H1 (cell line): ENCODE results near the gene GATAD2B. TPM values are rescaled to one million over a fixed set of nuclear protein-coding genes. Genes with fewer than 3 reads are reported as not detected.

Experiments used
- CTCF ChIA-PET: fragments of 300-600 bp; sonication (Branson Sonifier 250); formaldehyde crosslinking; loops from one replicate; lab custom pipeline; 2021; ENCODE audit not compliant: partially characterized antibody; lab: Charles Lee
- POLR2A ChIA-PET: fragments of 300-600 bp; sonication (Branson Sonifier 250); formaldehyde crosslinking; loops from one replicate; lab custom pipeline; 2021; ENCODE audit warnings: inconsistent platforms; ENCODE audit not compliant: partially characterized antibody; lab: Charles Lee
- DNase-seq, 2 experiments: peaks; one replicate each; pipeline versions ENCODE4 v3.0.0 to v3.0.0-alpha.2; 2010 to 2022; ENCODE audit warnings: low spot score in 2 of 2, low read depth in 1 of 2, mixed read lengths in 1 of 2
- FAIRE-seq: peaks from 2 replicates; lab custom pipeline; 2011; peaks lifted over from hg19 to GRCh38; lab: Jason Lieb, UNC
- H2AFZ ChIP-seq: 2 replicates; pipeline ENCODE4 v1.8.1; 2012; ENCODE audit warnings: low read length, inconsistent platforms
- H2AK5ac ChIP-seq: 2 replicates; pipeline ENCODE4 v1.6.1; 2013; ENCODE audit warnings: low read depth, low read length
- H2BK120ac ChIP-seq: replicated peaks from 2 replicates; pipeline ENCODE3; 2013; ENCODE audit warnings: low read depth, low read length, inconsistent platforms
- H2BK12ac ChIP-seq: 2 replicates; pipeline ENCODE4 v1.6.1; 2013; ENCODE audit warnings: low read depth, low read length
- H2BK15ac ChIP-seq: 2 replicates; pipeline ENCODE4 v1.6.1; 2013; ENCODE audit warnings: low read length
- H2BK20ac ChIP-seq: 2 replicates; pipeline ENCODE4 v1.6.1; 2013; ENCODE audit warnings: low read length
- H2BK5ac ChIP-seq: 2 replicates; pipeline ENCODE4 v1.6.1; 2013; ENCODE audit warnings: low read depth, low read length
- H3K14ac ChIP-seq: 2 replicates; pipeline ENCODE4 v1.6.1; 2013; ENCODE audit warnings: inconsistent platforms; ENCODE audit not compliant: insufficient read length
- H3K18ac ChIP-seq: 2 replicates; pipeline ENCODE4 v1.6.1; 2013; ENCODE audit warnings: low read length; ENCODE audit errors: extremely low read depth
- H3K23ac ChIP-seq: 2 replicates; pipeline ENCODE4 v1.6.1; 2013; ENCODE audit warnings: inconsistent platforms; ENCODE audit not compliant: insufficient read length
- H3K23me2 ChIP-seq: 2 replicates; pipeline ENCODE4 v1.6.1; 2013; ENCODE audit warnings: low read depth, low read length
- H3K27ac ChIP-seq: 2 replicates; pipeline ENCODE4 v1.6.1; 2011; ENCODE audit warnings: low read depth, low read length, inconsistent platforms
- H3K27me3 ChIP-seq, 4 experiments: replicated peaks in 1 of 4; 1 replicate in 1 of 4; 2 replicates in 3 of 4; pipeline versions ENCODE4 v1.6.1 to v1.8.1; 2011 to 2013; ENCODE audit warnings: low read length in 3 of 4, mild to moderate bottlenecking in 3 of 4, inconsistent platforms in 2 of 4, mixed read lengths in 2 of 4, moderate library complexity in 1 of 4; ENCODE audit not compliant: control insufficient read depth in 3 of 4, insufficient read depth in 3 of 4; ENCODE audit errors: extremely low read depth in 1 of 4
- H3K36me3 ChIP-seq, 4 experiments: 2 replicates each; pipeline versions ENCODE4 v1.6.1 to v1.8.1; 2011 to 2013; ENCODE audit warnings: mild to moderate bottlenecking in 4 of 4, low read length in 3 of 4, moderate library complexity in 2 of 4, control low read depth in 1 of 4, inconsistent platforms in 1 of 4; ENCODE audit not compliant: insufficient read depth in 4 of 4, control insufficient read depth in 2 of 4
- H3K4ac ChIP-seq: replicated peaks from 2 replicates; pipeline ENCODE3; 2013; ENCODE audit warnings: low read length, low read depth, mixed read lengths, inconsistent platforms; ENCODE audit not compliant: insufficient read length
- H3K4me1 ChIP-seq, 4 experiments: replicated peaks in 1 of 4; 1 replicate in 1 of 4; 2 replicates in 3 of 4; pipeline versions ENCODE4 v1.6.1 to v1.8.1; 2011 to 2013; ENCODE audit warnings: low read length in 3 of 4, inconsistent platforms in 2 of 4, mixed read lengths in 1 of 4; ENCODE audit not compliant: insufficient read depth in 4 of 4, control insufficient read depth in 3 of 4
- H3K4me2 ChIP-seq, 2 experiments: 2 replicates each; pipeline versions ENCODE4 v1.6.1 to v1.8.1; 2011 to 2013; ENCODE audit warnings: low read depth in 2 of 2, low read length in 2 of 2, control low read depth in 1 of 2, inconsistent platforms in 1 of 2, mild to moderate bottlenecking in 1 of 2; ENCODE audit not compliant: insufficient read depth in 1 of 2
- H3K4me3 ChIP-seq, 4 experiments: fragments of 200-600, 300-600 bp in 1 of 4; sonication (generic), shearing (Covaris generic), sonication (Bioruptor Twin) in 1 of 4; 2 replicates each; pipeline versions ENCODE4 v1.5.1 to v1.8.1; 2011 to 2016; ENCODE audit warnings: low read length in 4 of 4, low read depth in 3 of 4, control low read depth in 2 of 4, inconsistent platforms in 2 of 4, mild to moderate bottlenecking in 2 of 4, mixed read lengths in 1 of 4, moderate library complexity in 1 of 4; ENCODE audit not compliant: insufficient read depth in 2 of 4; ENCODE audit errors: extremely low read depth in 1 of 4
- H3K56ac ChIP-seq: replicated peaks from 2 replicates; pipeline ENCODE3; 2013; ENCODE audit warnings: low read depth, mild to moderate bottlenecking, mixed read lengths, low read length, inconsistent platforms; ENCODE audit not compliant: insufficient read length
- H3K79me1 ChIP-seq: 2 replicates; pipeline ENCODE4 v1.6.1; 2013; ENCODE audit warnings: low read depth, low read length, control low read depth
- H3K79me2 ChIP-seq, 2 experiments: 2 replicates each; pipeline versions ENCODE4 v1.6.1 to v1.8.1; 2012 to 2013; ENCODE audit warnings: low read length in 2 of 2, mild to moderate bottlenecking in 2 of 2, inconsistent platforms in 1 of 2; ENCODE audit not compliant: insufficient read depth in 2 of 2, control insufficient read depth in 1 of 2
- H3K9ac ChIP-seq, 4 experiments: replicated peaks in 1 of 4; 1 replicate in 1 of 4; 2 replicates in 3 of 4; pipeline versions ENCODE4 v1.6.1 to v1.8.1; 2011 to 2013; ENCODE audit warnings: low read depth in 3 of 4, low read length in 3 of 4, control low read depth in 2 of 4, mild to moderate bottlenecking in 2 of 4, moderate library complexity in 2 of 4, inconsistent platforms in 1 of 4; ENCODE audit errors: extremely low read depth in 1 of 4
- H3K9me3 ChIP-seq, 2 experiments: 2 replicates each; pipeline versions ENCODE4 v1.6.1 to v1.8.1; 2012 to 2013; ENCODE audit warnings: mild to moderate bottlenecking in 2 of 2, moderate library complexity in 2 of 2, control low read depth in 1 of 2, inconsistent platforms in 1 of 2, low read depth in 1 of 2, low read length in 1 of 2, mixed read lengths in 1 of 2; ENCODE audit not compliant: insufficient read depth in 2 of 2
- H4K20me1 ChIP-seq, 2 experiments: replicated peaks in 1 of 2; 2 replicates each; pipeline versions ENCODE3 to v1.8.1; 2011 to 2013; ENCODE audit warnings: inconsistent platforms in 2 of 2, low read length in 2 of 2, mild to moderate bottlenecking in 1 of 2; ENCODE audit not compliant: insufficient read depth in 2 of 2, control insufficient read depth in 1 of 2
- H4K5ac ChIP-seq: 2 replicates; pipeline ENCODE4 v1.6.1; 2013; ENCODE audit warnings: low read length, low read depth, mixed read lengths, inconsistent platforms; ENCODE audit not compliant: insufficient read length
- H4K8ac ChIP-seq: 2 replicates; pipeline ENCODE4 v1.8.0; 2013; ENCODE audit warnings: mild to moderate bottlenecking, moderate library complexity, low read length, inconsistent platforms; ENCODE audit not compliant: insufficient read depth; ENCODE audit errors: extremely low read depth
- H4K91ac ChIP-seq: replicated peaks from 2 replicates; pipeline ENCODE3; 2013; ENCODE audit warnings: low read length, mixed read lengths, inconsistent platforms; ENCODE audit not compliant: insufficient read length
- ATF3 ChIP-seq: IDR thresholded peaks from 2 replicates; pipeline ENCODE4 v1.6.1; 2011; ENCODE audit warnings: low read depth, mild to moderate bottlenecking, low read length; ENCODE audit not compliant: insufficient read depth
- E2F6 ChIP-seq: IDR thresholded peaks from 2 replicates; pipeline ENCODE4 v1.6.1; 2012; ENCODE audit warnings: inconsistent platforms
- EGR1 ChIP-seq: IDR thresholded peaks from 2 replicates; pipeline ENCODE4 v1.6.1; 2011; ENCODE audit warnings: low read depth, low read length, borderline replicate concordance
- POLR2A ChIP-seq, 2 experiments: IDR thresholded peaks; 1 replicate in 1 of 2; 2 replicates in 1 of 2; pipeline ENCODE4 v1.6.1; 2011; ENCODE audit warnings: low read depth in 2 of 2, low read length in 2 of 2, mild to moderate bottlenecking in 2 of 2; ENCODE audit errors: control extremely low read depth in 1 of 2
- RBBP5 ChIP-seq: IDR thresholded peaks from 2 replicates; pipeline ENCODE4 v1.7.1; 2012; ENCODE audit warnings: low read depth, mild to moderate bottlenecking, inconsistent platforms, low read length, moderate library complexity, borderline replicate concordance
- RNF2 ChIP-seq: fragments of 200-900, 300-1000 bp; sonication (generic); IDR thresholded peaks from 2 replicates; pipeline ENCODE4 v1.7.1; 2016; ENCODE audit warnings: borderline replicate concordance, low read depth, mild to moderate bottlenecking, antibody characterized with exemption, low read length; ENCODE audit not compliant: poor library complexity, severe bottlenecking; ENCODE audit errors: missing control alignments
- WGBS, 2 experiments: shearing (Covaris generic) in 1 of 2; methylation state at CpG; one replicate each; pipeline versions ENCODE4 v1.1.6 to v1.1.7; 2013 to 2015; ENCODE audit warnings: low lambda C conversion rate in 2 of 2, mixed read lengths in 2 of 2, inconsistent platforms in 1 of 2, low coverage in 1 of 2, missing lambda C conversion rate in 1 of 2; ENCODE audit not compliant: insufficient replicate concordance in 2 of 2, insufficient coverage in 1 of 2, insufficient read length in 1 of 2; ENCODE audit errors: extremely low coverage in 1 of 2, missing lambda C conversion rate in 1 of 2; 5-methylcytosine and 5-hydroxymethylcytosine counted together
- polyA plus RNA-seq, 7 experiments: library from polyadenylated mRNA; depleted of rRNA in 3 of 7; stranded (reverse) in 5 of 7; unstranded in 2 of 7; fragments of >200 nt in 5 of 7; fragments of 200-250 nt in 2 of 7; gene quantifications; 1 replicate in 5 of 7; 2 replicates in 1 of 7; 4 replicates in 1 of 7; pipeline versions ENCODE4 v1.2.1 to v1.2.3, GENCODE V29; 2011 to 2013; ENCODE audit warnings: missing spikeins in 2 of 7, mixed read lengths in 2 of 7
- total RNA-seq: library from RNA; stranded (reverse); fragmentation: NEBNext Ultra II Directional; extraction: Animal tissue kit (Norgen Biotek cat#: 25700); gene quantifications from 2 replicates; pipeline ENCODE4 v1.2.1, GENCODE V29; 2021

GATAD2B gene
- total and polyA plus RNA-seq, 2 of the 8 experiments (the other 6 are each of a cell fraction or from before 2014, with no cell fraction given): 8.4 to 39.1 TPM

GRCh38 chr1:153796786-153797659 is 125.7 kb downstream of the GATAD2B start:
- no peak overlapping the region for H2AFZ ChIP-seq
- 0 out of 7 replicates have a peak overlapping the region, but pooled peaks of 1 of the 4 experiments have one; percentile 1 for H3K9ac ChIP-seq
- H2BK15ac ChIP-seq: no peak overlapping the region
- H3K4me3 ChIP-seq: no peak overlapping the region
- no peak overlapping the region for H4K5ac ChIP-seq
- H3K4ac ChIP-seq: no peak overlapping the region
- no peaks in the 10 kb centered on the region for H3K79me1 ChIP-seq
- H3K4me2 ChIP-seq: no peak overlapping the region
- 69% methylated on average over 26 of the region's 26 CpGs; no CpG with 5 or more reads in 1 of the 2 experiments for WGBS, 2 experiments
- ChIA-PET POLR2A (interaction anchor here (0.7 to 15.1 kb wide), 11 partner anchors 10 to 196 kb away, joined by 3 to 153 read pairs (median 3); partner anchors contain the start of genes CREB3L4, DENND4B, GATAD2B and RPS27), CTCF (interaction anchor here (0.6 to 2.9 kb wide), 44 partner anchors 10 to 1116 kb away, joined by 3 to 19 read pairs (median 5); partner anchors contain the start of genes CREB3L4, DENND4B, JTB and RAB13)
- H2BK20ac ChIP-seq: peak overlapping the region; percentile 86; the same call in 1 of the 2 replicates
- H3K23ac ChIP-seq: no peak overlapping the region
- peak overlapping the region; percentile 85; the same call in 1 of the 2 replicates for H2BK12ac ChIP-seq
- H3K27ac ChIP-seq: no peak overlapping the region
- H4K8ac ChIP-seq: no peak overlapping the region; the same call in 1 of the 2 replicates
- H2BK5ac ChIP-seq: 0 out of 2 replicates have a peak overlapping the region, but pooled peaks have one; percentile 75
- H4K20me1 ChIP-seq: peaks cover 0 to 5% of the 10 kb centered on the region in 2 experiments
- no peaks in the 10 kb centered on the region; a peak in 1 of 8 replicates for H3K36me3 ChIP-seq
- DNase-seq: peak; percentile 59 to 94
- no peaks in the 10 kb centered on the region for H3K9me3 ChIP-seq
- no peaks in the 10 kb centered on the region; the same call in 1 of the 2 replicates for H3K23me2 ChIP-seq
- no peaks in the 10 kb centered on the region for H3K79me2 ChIP-seq
- H3K27me3 ChIP-seq: no peaks in the 10 kb centered on the region
- peak; percentile 97 for FAIRE-seq
- H2AK5ac ChIP-seq: peak overlapping the region; percentile 4; the same call in 1 of the 2 replicates
- peaks cover 6 to 32% (median 22%) of the 10 kb centered on the region in 4 experiments for H3K4me1 ChIP-seq
- H3K18ac ChIP-seq: no peak overlapping the region
- no peak overlapping the region for H3K56ac ChIP-seq
- H3K14ac ChIP-seq: no peak overlapping the region
- H2BK120ac ChIP-seq: no peak overlapping the region
- peak overlapping the region; percentile 71 for H4K91ac ChIP-seq
- TF ChIP-seq RNF2 (no peak), POLR2A (IDR thresholded peaks at IDR 0.05; ENCODE audit: control extremely low read depth in 1 of 2, low read depth in 2 of 2, low read length in 2 of 2) (no peak), ATF3 (0 out of 2 replicates have a peak, but pooled peaks have one; percentile 10), E2F6 (no peak), RBBP5 (no peak), EGR1 (no peak)
